Measurements from ENCODE around the gene FOXR1.
"Not testable (repeated sequence)": the region's sequence is repeated elsewhere in the genome, so short reads cannot be mapped to it uniquely, and the experiment has no call there.

FOXR1 gene

GRCh38 chr11:118953265-118953664 is 18.3 kb upstream of the FOXR1 start:
- TF ChIP-seq EZH2 (optimal IDR thresholded peaks at IDR 0.05; ENCODE audit: low read depth, low read length) (no peak), CTCF (IDR thresholded peaks at IDR 0.05; ENCODE audit: low read length) (no peak), EZH2phosphoT487 (IDR thresholded peaks at IDR 0.05; ENCODE audit: low read length) (no peak)
- Histone ChIP-seq H2AFZ (ENCODE audit: low read length) (no peak overlapping the region), H3K36me3 (replicated peaks; ENCODE audit: insufficient read depth, low read length) (no peaks in the 10 kb centered on the region), H3K4me3 (ENCODE audit: low read length) (no peak overlapping the region), H3K27me3 (replicated peaks; ENCODE audit: insufficient read depth, low read length) (no peaks in the 10 kb centered on the region), H3K4me1 (ENCODE audit: low read length) (no peaks in the 10 kb centered on the region), H4K20me1 (ENCODE audit: insufficient read depth, low read length) (no peaks in the 10 kb centered on the region), H3K4me2 (ENCODE audit: low read depth, low read length) (no peak overlapping the region), H3K9ac (ENCODE audit: low read length) (no peak overlapping the region), H3K9me3 (replicated peaks; ENCODE audit: insufficient read depth, low read length) (no peaks in the 10 kb centered on the region), H3F3A (ENCODE audit: insufficient read depth, low read length) (no peaks in the 10 kb centered on the region), H3K79me2 (ENCODE audit: low read length) (no peaks in the 10 kb centered on the region), H3K27ac (ENCODE audit: low read length) (no peak overlapping the region), H3K9me2 (replicated peaks; ENCODE audit: insufficient read depth, low read length) (no peaks in the 10 kb centered on the region)
- DNase-seq: no peak

- not testable (repeated sequence) for H3K9me3 ChIP-seq (replicated peaks; ENCODE audit: insufficient read depth, low read length); H3K4me2 ChIP-seq (ENCODE audit: low read depth, low read length); H4K20me1 ChIP-seq (ENCODE audit: insufficient read depth, low read length); H3K4me1 ChIP-seq (ENCODE audit: low read length); DNase-seq; H3K79me2 ChIP-seq (ENCODE audit: low read length); H3K9me2 ChIP-seq (replicated peaks; ENCODE audit: insufficient read depth, low read length); H3K4me3 ChIP-seq (ENCODE audit: low read length); H3K36me3 ChIP-seq (replicated peaks; ENCODE audit: insufficient read depth, low read length); H3K27me3 ChIP-seq (replicated peaks; ENCODE audit: insufficient read depth, low read length); H3K27ac ChIP-seq (ENCODE audit: low read length); H2AFZ ChIP-seq (ENCODE audit: low read length); H3F3A ChIP-seq (ENCODE audit: insufficient read depth, low read length); H3K9ac ChIP-seq (ENCODE audit: low read length)
Observed at GRCh38 chr11:118953976-118954375, 17.6 kb upstream of the FOXR1 start.

GRCh38 chr11:118956094-118956846 is 15.3 kb upstream of the FOXR1 start, which contains the start of gene UPK2:
TSS of gene UPK2 (plus strand) at chr11:118956298. CDS start at chr11:118956351, 53 bp downstream.
- no peaks in the 10 kb centered on the region for H3F3A ChIP-seq (ENCODE audit: insufficient read depth, low read length)
- no peaks in the 10 kb centered on the region for H4K20me1 ChIP-seq (ENCODE audit: insufficient read depth, low read length)
- H3K36me3 ChIP-seq (replicated peaks; ENCODE audit: insufficient read depth, low read length): no peaks in the 10 kb centered on the region
- H3K27ac ChIP-seq (ENCODE audit: low read length): no peak within 1 kb of the TSS
- no peak for TF ChIP-seq EZH2phosphoT487 (IDR thresholded peaks at IDR 0.05; ENCODE audit: low read length)
- TF ChIP-seq CTCF (IDR thresholded peaks at IDR 0.05; ENCODE audit: low read length): peak; percentile 95
- no peak for TF ChIP-seq EZH2 (optimal IDR thresholded peaks at IDR 0.05; ENCODE audit: low read depth, low read length)
- H3K4me1 ChIP-seq (ENCODE audit: low read length): no peaks in the 10 kb centered on the region
- H2AFZ ChIP-seq (ENCODE audit: low read length): no peak within 1 kb of the TSS
- no peaks in the 10 kb centered on the region for H3K79me2 ChIP-seq (ENCODE audit: low read length)
- H3K4me3 ChIP-seq (ENCODE audit: low read length): no peak within 1 kb of the TSS
- H3K4me2 ChIP-seq (ENCODE audit: low read depth, low read length): no peak within 1 kb of the TSS
- DNase-seq: peak; percentile 83
- no peaks in the 10 kb centered on the region for H3K9me3 ChIP-seq (replicated peaks; ENCODE audit: insufficient read depth, low read length)
- H3K9ac ChIP-seq (ENCODE audit: low read length): no peak within 1 kb of the TSS
- no peaks in the 10 kb centered on the region for H3K9me2 ChIP-seq (replicated peaks; ENCODE audit: insufficient read depth, low read length)
- no peaks in the 10 kb centered on the region for H3K27me3 ChIP-seq (replicated peaks; ENCODE audit: insufficient read depth, low read length)

GRCh38 chr11:118956847-118957469 is 14.6 kb upstream of the FOXR1 start:
- H3K27me3 ChIP-seq (replicated peaks; ENCODE audit: insufficient read depth, low read length): no peaks in the 10 kb centered on the region
- no peaks in the 10 kb centered on the region for H3K79me2 ChIP-seq (ENCODE audit: low read length)
- no peaks in the 10 kb centered on the region for H3F3A ChIP-seq (ENCODE audit: insufficient read depth, low read length)
- DNase-seq: no peak
- H3K36me3 ChIP-seq (replicated peaks; ENCODE audit: insufficient read depth, low read length): no peaks in the 10 kb centered on the region
- no peaks in the 10 kb centered on the region for H3K4me1 ChIP-seq (ENCODE audit: low read length)
- no peaks in the 10 kb centered on the region for H3K9me3 ChIP-seq (replicated peaks; ENCODE audit: insufficient read depth, low read length)
- no peaks in the 10 kb centered on the region for H3K9me2 ChIP-seq (replicated peaks; ENCODE audit: insufficient read depth, low read length)
- H3K9ac ChIP-seq (ENCODE audit: low read length): no peak overlapping the region
- H2AFZ ChIP-seq (ENCODE audit: low read length): no peak overlapping the region
- no peak overlapping the region for H3K27ac ChIP-seq (ENCODE audit: low read length)
- no peaks in the 10 kb centered on the region for H4K20me1 ChIP-seq (ENCODE audit: insufficient read depth, low read length)
- no peak overlapping the region for H3K4me2 ChIP-seq (ENCODE audit: low read depth, low read length)
- H3K4me3 ChIP-seq (ENCODE audit: low read length): no peak overlapping the region
- TF ChIP-seq EZH2phosphoT487 (IDR thresholded peaks at IDR 0.05; ENCODE audit: low read length): no peak
